Hematopoietic multipotent progenitor cell treated with erythropoietin and hydrocortisone succinate and interleukin-3 and kit ligand, for 15 days (in vitro differentiated cells): ENCODE data around the gene CNTRL.
A peak's percentile ranks its signal among the peaks of the same experiment; 100 is the strongest.

ENCODE experiments used
- DNase-seq: peaks from one replicate; pipeline ENCODE4 v3.0.0-alpha.2; 2015; ENCODE audit warnings: low spot score

CNTRL gene

DNA sequence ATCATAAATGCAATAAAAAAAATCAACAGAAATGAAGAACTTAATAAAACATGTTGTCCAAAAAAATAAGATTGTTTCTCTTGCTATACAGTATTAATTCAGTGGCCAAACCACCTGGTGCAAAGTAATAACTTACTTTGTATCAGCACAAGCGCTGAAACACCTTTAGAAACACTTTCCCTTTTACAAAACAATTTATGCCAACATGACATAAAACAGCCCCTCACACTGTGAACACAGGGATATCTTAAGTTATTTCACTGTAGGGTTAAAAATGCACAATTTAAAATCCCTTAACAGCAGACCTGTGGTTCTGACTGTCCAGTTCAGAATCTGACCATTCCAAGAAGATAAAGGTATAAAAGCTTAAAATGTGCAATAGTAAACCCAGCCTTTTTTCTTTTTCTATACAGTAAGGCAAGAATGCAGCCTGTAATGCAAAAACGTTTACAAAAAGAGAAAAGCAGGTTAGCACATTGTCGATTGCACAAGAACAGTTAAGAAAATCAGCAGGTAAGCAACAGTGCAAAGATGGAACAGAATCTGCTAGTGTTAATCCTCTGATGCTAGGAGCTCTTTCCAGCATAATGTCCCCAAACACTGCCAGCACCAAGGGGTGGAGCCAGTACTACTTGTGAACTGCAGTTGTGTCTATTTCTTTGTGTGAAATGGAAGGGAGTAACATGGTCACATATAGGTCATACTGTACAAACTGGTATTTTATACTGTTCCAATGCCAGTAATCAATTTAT lies 105.4 kb downstream of the CNTRL start:
- no peak for DNase-seq

DNA sequence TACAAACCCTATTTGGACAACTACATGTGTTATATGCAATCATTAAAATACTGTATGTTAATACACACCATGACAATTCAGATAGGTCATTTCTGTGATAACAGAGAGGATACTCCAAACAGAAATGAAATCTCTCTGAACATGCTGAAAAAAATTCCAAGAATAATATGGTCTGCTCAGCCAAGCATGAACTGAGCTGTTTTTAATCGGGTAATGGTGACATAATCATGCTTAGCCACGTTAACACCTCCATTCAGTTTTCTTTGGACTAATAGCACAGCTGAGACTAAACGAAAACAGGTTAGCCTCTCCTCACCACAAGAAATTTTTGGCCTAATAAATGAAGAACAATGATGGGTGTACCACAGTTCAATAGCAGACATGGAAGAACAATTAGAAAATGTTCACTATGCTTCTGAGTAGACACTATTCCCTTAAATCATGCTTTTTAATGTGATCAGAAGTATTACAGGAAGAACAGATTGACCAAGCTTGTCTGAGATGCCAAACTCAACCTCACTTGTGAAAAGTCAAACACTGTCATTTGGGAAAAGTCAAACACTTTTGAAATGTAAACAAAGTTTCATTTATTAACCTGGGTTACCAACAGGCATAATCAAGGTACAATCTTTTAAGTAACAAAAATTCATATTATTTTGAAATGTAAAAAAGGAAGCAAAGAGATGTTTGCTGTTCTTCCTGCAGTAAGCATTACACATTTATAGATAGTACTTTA lies 107.5 kb downstream of the CNTRL start:
- no peak for DNase-seq

DNA sequence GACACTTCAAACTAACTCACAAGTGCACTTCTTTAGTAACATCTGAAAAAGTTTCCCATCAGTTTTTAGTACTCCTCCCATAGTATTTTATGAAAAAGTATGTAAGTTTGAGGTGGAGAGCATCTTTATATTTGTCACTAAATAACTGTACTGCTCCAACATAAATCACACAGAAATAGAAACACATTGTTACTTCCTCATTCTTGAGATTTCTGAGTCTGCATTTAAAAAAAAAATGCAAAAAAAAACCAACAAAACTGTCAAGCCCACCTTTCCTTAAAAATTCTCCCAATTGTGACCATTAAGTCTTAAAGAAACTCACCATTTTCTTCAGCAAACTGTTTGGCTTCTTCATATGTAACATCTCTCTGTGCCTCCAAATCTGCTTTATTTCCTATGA lies 108.2 kb downstream of the CNTRL start:
- DNase-seq = no peak

DNA sequence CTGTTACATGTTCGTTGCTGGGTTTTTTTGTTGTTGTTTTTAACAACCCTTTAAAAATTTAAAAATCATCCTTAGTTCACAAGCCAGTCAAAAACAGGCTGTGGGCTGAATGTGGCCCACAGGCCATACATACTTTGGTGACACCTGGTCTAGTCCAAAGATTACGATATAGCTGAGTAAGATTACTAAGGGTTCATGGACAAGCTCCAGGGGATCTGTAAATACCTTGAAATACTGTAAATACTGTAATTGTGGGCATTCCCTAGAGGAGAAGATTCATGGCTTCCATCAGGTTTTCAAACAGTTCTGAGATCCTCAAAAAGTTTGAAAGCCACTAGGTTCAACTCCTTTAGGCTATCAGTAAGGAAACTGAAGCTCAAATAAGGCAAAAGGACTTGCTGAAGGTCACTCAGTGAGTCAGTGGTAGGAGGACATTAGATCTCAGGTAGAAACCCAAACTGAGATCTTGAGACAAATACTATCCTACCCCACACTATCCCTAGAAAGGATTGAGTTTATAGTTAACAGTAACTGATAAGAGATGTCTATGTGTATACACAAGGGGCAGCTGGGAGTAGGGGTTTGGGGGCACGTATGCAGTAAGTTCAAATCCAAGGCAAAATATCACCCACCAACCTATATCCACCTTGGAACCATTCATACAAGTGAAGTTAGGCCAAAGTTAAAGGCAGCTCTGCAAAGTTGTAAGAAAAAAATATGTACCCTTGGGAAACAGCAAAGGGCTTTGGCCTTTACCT lies 109.1 kb downstream of the CNTRL start:
- DNase-seq = no peak

DNA sequence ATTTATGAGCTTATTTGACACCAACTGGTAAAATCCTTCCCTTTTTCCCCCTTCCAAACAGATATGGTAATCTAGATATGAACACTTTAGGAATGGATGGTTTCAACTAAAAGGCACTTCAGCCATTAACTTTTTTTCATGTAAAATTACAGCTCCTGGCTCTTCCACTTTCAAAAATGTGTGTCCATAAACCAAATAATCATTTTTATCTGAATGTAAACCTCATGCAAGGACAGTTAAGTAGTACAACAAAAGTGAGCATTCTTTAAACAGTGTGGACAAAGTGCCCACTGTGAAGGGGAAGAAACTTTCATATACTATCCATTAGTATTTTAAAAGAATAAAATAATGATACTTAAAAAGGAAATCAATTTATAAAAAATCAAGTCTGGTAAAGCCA lies 109.7 kb downstream of the CNTRL start:
- DNase-seq = no peak

GRCh38 chr9:121185178-121185745 lies 110.5 kb downstream of the CNTRL start:
- no peak for DNase-seq

GRCh38 chr9:121185774-121186403 lies 111.1 kb downstream of the CNTRL start:
- DNase-seq = no peak

DNA sequence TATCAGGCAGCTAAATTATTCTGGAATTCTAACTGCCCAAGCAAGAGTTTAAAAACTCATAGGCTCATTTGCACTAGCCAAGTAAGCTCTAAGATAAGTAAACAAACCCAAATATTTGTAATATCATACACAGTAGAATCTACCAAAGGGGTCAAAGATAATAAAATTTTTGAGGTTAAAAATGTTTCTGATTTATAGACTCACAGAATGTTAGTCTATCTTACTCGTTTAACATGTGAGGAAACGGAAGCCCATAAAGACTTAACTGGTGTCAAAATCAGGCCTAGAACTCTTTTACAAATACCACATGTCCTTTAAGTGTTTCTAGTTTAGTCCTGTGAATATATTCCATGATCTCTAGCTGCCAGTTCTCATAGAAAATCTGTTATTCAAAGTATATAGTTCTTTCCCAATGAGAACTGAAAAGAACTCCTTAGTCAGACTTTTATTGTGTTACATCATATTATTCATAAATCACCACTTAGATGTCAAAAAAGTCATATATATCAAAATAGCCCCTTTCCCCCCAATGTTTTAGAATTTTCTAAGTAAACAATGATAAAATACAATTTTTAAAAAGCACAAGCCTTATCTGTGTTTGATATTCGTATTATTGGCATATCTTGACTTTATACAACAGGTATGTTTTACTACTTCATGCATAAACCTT lies 113.0 kb downstream of the CNTRL start:
- DNase-seq = no peak

DNA sequence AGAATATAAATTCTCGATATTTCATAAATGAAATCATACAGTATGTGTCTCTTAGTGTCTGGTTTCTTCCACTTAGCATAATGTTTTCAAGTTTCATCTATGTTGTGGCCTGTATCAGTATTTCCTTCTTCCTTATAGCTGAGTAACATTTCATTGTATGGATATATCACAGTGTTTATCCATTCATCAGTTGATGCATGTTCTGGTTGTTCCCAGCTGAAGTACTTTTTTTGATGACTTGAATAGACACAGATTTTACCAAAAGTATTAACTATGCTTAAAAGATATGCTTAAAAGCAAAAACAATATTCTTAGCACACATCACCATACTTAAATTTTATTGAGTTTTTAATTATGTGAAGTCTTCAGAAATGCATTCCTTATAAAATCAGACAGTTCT lies 114.3 kb downstream of the CNTRL start:
- DNase-seq = no peak

- DNase-seq = no peak
Measured at GRCh38 chr9:121189660-121190059, 114.9 kb downstream of the CNTRL start.

DNA sequence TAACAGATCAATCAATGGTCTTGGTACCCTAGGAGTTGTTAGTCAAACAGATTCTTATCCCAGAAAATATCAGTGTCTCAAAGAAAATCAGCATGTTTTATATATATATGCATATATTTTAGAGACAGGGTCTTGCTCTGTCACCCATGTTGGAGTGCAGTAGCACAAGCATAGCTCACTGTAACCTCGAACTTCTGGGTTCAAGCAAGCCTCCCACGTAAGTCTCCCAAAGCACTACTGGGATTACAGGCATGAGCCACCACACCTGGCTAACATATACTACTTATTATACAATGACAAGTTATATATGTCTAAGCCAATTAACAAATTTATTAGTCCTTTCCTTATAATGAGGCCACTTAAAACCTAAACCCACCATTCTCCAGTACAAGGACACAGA lies 116.5 kb downstream of the CNTRL start:
- DNase-seq = no peak

DNA sequence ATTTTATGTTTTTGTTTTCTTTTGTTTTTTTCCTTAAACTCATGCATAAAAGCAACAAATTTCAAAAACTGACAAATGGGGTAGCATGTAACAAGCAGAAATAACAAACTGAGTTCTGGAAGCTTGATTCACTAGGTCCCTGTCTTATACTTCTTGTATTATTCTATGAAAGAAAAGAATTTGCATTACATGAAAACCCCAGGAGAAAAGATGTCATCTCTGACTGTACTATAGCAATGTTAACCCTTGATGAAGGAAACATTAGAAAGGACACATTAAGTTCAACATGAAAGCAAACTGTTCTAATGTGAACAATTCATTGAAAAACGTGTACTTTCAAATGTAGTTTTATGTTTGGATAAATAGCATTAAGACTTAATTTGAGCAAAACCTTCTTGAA lies 117.8 kb downstream of the CNTRL start:
- no peak for DNase-seq

DNA sequence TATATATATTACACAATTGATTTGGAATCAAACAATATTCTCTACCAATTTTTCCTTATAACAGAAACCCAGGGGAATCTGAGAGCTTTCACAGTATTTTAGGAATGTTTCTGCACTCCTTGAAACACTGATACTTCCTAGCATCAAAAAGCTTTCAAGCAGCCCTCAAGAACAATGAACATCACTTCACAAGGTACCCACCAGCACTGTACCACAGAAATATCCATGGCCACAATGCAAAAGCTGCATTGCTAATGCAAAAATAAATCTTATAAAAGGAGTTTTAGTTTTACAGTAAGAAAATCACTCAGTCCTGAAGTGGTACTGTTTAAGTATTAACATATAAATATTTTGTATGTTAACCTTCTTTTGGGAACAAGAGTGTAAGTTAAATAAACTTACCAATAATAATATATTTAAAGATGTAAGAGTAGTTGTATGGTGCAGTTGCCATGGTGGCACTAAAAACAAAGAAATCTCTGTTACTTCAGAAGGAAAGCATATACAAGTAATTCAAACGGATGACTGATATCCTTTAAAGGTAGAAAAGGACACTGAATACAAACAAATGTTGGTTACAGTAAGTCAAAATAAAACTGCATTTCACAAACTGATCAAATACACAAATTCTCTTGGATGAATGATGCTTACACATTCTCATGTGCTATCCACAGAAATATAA lies 118.3 kb downstream of the CNTRL start:
- no peak for DNase-seq

DNA sequence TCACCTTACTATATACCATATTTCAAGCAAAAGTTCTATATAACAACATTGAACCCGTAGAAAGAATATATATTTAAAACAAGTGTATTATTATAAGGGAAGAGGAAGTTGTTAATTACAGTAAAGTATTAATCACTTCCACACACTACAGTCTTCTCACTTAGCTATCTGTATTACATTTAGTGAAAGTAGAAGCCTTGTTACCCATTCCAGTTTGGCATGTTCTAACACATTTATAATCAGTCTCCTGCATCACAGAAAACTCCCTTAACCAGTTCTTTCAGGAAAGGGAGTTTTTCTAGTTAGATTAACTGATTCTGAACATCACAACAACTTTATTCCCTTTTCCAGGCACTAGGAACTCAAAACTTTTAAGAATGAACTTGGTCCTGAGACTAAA lies 120.0 kb downstream of the CNTRL start:
- DNase-seq = no peak

DNA sequence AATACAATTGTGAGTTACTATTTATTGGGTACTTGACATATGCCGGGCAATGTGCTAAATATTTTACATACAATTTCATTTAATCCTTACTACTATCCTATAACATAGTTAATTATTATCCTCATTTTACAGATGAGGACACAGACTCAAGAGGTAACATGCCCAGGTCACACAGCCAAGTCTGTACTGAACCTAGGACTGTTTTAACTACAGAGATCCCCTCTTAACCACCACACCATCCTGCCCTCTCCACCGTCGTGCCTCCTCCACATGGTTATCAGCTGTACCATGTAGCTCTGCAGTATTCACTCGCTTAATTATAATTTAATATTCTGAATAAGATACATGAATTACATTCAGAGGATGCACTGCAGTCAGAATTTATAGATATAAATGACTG lies 121.6 kb downstream of the CNTRL start:
- DNase-seq = peak; percentile 22

- DNase-seq = no peak
Measured at GRCh38 chr9:121197132-121197531, 122.4 kb downstream of the CNTRL start.

DNA sequence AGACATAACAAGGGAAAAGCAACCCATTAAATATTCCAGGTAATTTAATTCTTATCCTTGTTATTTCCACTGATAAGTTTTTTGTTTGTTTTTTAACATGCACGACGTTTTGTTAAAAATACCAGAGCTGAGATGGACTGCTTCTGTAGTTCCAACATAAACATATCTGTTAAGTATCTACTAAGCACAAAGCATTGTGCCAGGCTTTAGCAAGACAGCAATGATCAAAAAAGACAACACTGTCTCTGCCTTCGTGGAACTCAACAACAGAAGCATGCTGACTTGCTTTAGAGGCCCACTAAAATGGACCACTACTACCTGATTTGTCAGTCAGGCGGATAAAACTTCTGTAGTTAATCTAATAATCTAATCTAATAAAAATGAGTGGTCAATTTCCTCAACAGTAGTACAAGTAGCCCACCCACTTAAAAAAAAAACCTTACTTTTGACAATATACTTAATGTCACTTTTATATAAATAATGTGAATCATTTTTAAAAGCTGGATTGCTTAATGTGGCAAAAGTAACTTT lies 123.8 kb downstream of the CNTRL start:
- no peak for DNase-seq

DNA sequence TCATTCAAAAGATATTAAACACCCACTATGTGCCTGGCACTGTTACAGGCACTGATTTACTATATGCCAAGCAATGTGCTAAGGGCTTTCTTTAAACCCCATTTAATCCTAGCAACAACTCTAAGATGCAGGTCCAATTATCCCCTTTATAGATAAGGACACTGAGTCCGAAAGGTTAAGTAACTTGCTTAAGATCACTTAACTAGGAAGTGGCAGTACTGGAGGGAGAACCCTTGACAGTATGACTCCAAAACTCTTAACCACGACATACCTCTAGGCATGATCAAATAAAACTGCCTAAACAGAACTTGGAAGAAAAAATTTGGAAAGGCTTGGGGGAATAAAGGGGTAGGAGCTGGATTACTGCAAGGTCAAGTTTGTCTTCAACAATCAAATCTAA lies 125.2 kb downstream of the CNTRL start:
- peak; percentile 16 for DNase-seq

- DNase-seq = no peak
Measured at GRCh38 chr9:121200356-121200755, 125.6 kb downstream of the CNTRL start.

GRCh38 chr9:121201045-121201737 lies 126.4 kb downstream of the CNTRL start:
- DNase-seq = peak; percentile 68
